LNCAP (cell line): ENCODE results near the gene PRKG1.

Source experiments
- TF ChIP-seq, protein P1 (sequence below): fragments of 450-650 bp; IDR thresholded peaks from 2 replicates; pipeline ENCODE4 v1.5.1; 2017; ENCODE audit warnings: mild to moderate bottlenecking

Gene PRKG1

DNA sequence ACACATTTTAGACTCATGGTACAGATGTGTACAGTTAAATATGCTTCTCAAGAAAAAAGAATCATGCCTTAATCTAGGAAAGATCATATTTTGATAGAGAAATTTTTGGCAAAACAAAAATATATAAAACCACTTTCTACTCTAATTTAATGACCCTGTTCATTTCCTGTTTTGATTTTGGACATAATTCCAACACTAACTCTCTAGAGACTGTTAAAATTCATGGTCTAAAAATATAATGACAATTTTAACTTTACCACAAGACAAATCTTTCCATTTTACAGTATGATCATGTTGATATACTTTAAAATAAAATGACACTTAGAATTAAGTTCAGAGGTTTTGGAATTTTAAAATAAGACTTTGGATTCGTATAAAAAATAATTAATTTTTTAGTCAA, 45.2 kb downstream of the PRKG1 start:
- TF ChIP-seq, protein P1, sequence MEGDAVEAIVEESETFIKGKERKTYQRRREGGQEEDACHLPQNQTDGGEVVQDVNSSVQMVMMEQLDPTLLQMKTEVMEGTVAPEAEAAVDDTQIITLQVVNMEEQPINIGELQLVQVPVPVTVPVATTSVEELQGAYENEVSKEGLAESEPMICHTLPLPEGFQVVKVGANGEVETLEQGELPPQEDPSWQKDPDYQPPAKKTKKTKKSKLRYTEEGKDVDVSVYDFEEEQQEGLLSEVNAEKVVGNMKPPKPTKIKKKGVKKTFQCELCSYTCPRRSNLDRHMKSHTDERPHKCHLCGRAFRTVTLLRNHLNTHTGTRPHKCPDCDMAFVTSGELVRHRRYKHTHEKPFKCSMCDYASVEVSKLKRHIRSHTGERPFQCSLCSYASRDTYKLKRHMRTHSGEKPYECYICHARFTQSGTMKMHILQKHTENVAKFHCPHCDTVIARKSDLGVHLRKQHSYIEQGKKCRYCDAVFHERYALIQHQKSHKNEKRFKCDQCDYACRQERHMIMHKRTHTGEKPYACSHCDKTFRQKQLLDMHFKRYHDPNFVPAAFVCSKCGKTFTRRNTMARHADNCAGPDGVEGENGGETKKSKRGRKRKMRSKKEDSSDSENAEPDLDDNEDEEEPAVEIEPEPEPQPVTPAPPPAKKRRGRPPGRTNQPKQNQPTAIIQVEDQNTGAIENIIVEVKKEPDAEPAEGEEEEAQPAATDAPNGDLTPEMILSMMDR, result no peak

DNA sequence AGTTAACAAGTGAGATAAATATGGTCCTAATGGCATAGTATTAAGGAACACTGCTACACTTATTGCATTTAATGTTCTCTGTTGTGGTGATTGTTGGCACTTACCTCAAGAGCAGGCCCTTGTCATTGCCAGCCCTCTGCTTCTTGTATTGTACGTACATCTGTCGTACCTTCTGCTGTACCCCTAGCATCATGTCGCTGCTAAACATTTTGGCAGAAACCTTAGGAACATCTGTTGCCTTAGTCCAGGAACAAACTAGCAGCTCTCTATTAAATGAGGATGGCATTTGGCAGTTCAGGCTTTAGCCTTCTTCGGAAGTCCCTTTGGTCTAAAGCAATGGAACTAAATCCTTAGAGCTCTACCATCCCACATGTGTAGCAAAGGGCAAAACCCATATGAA, 47.6 kb downstream of the PRKG1 start:
- TF ChIP-seq, protein P1, result no peak

DNA sequence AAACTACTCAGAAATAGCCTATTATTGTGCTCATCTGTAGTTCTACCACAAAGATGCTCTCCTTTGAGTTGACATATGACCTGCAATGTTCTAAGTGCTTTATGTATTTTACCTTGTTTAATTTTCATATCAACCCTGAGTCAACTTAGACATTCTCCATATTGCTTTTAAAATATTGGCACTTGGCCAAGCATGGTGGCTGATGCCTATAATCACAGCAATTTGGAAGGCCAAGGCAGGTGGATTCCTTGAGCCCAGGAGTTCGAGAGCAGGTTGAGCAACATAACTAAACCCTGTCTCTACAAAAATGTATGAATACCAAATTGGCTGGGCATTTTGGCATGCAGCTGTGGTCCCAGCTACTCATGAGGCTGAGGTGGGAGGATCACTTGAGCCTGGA, 50.6 kb downstream of the PRKG1 start:
- TF ChIP-seq, protein P1, result no peak

DNA sequence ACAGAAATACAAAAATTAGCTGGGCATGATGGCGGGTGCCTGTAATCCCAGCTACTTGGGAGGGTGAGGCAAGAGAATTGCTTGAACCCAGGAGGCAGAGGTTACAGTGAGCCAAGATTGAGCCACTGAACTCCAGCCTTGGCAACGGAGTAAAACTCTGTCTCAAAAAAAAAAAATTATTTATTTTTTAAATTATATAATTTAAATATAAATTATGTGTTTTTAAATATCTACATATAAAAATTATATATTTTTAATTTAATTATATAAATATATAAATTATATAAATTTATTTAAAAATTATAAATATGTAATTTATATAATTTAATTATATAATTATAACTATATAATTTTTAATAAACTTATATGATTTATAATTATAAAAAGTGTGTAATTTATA, 51.2 kb downstream of the PRKG1 start:
- TF ChIP-seq, protein P1, result no peak

DNA sequence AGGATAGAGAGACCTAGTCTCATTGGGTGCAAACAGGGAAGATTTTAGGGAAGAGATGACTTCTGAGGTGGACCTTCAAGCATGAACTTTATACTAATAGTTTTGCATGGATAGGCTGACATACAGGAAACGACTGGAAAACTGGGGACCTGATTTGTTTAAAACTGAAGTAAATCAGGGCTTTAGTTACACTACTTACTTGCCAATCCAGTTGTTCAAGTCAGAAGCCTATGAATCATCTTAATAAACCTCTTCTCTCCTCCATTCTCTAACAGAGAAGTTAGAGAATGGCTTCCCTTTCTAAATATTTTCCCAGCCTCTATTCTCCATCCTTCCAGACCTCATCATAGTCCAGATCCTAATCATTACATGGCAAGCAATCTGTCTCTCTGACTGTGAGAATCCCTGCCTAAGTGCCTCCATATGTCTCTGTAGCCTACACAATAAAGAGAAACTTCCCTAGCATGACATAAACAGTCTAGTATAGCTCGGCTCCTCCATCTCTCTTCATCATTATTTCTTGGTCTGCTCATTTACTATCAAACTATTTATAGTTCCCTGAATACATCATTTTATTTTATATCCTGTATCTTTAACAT, 55.8 kb downstream of the PRKG1 start:
- TF ChIP-seq, protein P1, result no peak

DNA sequence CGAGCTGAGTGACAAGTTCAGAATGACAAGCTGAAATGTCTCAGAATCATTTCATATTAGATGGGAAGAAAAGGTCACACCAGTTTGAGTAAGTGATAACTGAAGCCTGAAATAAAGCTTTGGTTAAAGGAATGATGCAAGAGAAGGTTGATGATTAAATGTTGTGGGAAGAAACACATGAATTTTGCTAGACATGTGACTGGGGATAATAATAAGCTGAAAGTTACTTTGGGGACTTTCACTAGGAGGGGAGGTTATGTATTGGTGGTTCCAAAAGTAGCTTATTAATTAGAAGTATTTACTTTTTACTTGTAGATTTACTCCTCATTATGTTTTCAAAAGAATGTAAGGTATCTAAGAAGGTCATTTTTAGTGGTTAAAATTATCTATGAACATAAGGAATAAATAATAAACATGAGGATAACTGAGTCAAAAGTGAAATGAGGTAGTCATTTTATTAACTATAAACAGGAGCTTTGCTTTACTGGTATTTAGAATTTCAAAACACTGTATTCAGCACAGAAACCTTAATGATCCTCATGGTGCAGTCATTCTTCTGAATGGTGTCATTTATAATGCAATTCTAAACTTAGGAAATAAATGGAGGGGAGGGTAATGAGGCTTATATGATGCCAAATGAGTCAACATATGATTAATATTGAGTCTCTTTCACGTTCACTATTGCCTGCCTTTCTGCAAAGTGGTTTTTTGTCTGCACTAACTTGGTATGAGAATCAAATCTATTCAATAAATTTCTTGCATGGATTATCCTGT, 63.7 kb downstream of the PRKG1 start:
- TF ChIP-seq, protein P1, result no peak

DNA sequence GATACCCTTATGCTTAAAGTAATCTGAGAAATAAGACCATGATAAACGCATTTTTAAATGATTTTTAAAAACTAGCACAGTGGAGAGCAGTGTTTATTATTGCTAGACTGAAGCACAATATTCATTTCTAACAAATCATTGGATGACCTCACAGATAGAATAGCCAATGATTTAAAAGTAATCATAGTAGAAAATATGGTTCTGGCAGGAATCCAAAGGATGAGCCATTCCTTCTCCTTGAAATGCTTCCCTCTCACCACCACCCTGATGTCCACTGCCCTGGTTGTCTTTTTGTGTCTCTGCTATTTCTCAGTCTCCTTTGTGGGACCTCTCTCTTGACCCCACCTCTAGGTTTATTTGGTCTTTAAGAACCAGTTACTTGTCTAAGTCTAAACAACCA, 64.9 kb downstream of the PRKG1 start:
- TF ChIP-seq, protein P1, result no peak
